Endodermal cell (in vitro differentiated cells): Measurements from ENCODE around the gene COL26A1. TPM values are rescaled to one million over a fixed set of nuclear protein-coding genes. Genes with fewer than 3 reads are reported as not detected.

Experiments used
- DNase-seq: peaks from one replicate; pipeline ENCODE4 v3.0.0-alpha.2; 2017
- H3K27ac ChIP-seq: 2 replicates; pipeline ENCODE4 v1.5.1; 2013; ENCODE audit warnings: mild to moderate bottlenecking, low read depth, low read length, moderate library complexity
- H3K27me3 ChIP-seq: 2 replicates; pipeline ENCODE4 v1.6.1; 2013; ENCODE audit warnings: mild to moderate bottlenecking, low read length, moderate library complexity; ENCODE audit not compliant: insufficient read depth, control insufficient read depth, poor library complexity, severe bottlenecking
- H3K36me3 ChIP-seq: 2 replicates; pipeline ENCODE4 v1.7.0; 2013; ENCODE audit warnings: mild to moderate bottlenecking, low read length, moderate library complexity; ENCODE audit not compliant: control insufficient read depth, insufficient read depth
- H3K4me1 ChIP-seq: one replicate; pipeline ENCODE4 v1.7.0; 2013; ENCODE audit warnings: low read length; ENCODE audit not compliant: control insufficient read depth, insufficient read depth
- H3K4me3 ChIP-seq: 2 replicates; pipeline ENCODE4 v1.5.1; 2013; ENCODE audit warnings: mild to moderate bottlenecking, low read length, moderate library complexity
- H3K9ac ChIP-seq: 2 replicates; pipeline ENCODE4 v1.6.1; 2013; ENCODE audit warnings: mild to moderate bottlenecking, low read length, moderate library complexity; ENCODE audit not compliant: poor library complexity, severe bottlenecking; ENCODE audit errors: extremely low read depth
- H3K9me3 ChIP-seq: 2 replicates; pipeline ENCODE4 v1.6.1; 2013; ENCODE audit warnings: mild to moderate bottlenecking, low read length, moderate library complexity; ENCODE audit not compliant: control insufficient read depth
- H3K27ac Mint-ChIP-seq: 2 replicates; pipeline ENCODE4 v1.8.0; 2020; ENCODE audit warnings: mixed read lengths
- H3K27me3 Mint-ChIP-seq: 2 replicates; pipeline ENCODE4 v1.8.0; 2021; ENCODE audit warnings: mild to moderate bottlenecking, mixed read lengths; ENCODE audit not compliant: insufficient read depth
- H3K36me3 Mint-ChIP-seq: 2 replicates; pipeline ENCODE4 v1.8.0; 2020; ENCODE audit warnings: low read depth, mixed read lengths
- H3K4me1 Mint-ChIP-seq: 2 replicates; pipeline ENCODE4 v1.8.0; 2020; ENCODE audit warnings: mixed read lengths
- H3K4me3 Mint-ChIP-seq: 2 replicates; pipeline ENCODE4 v1.8.0; 2020; ENCODE audit warnings: mild to moderate bottlenecking, moderate library complexity, mixed read lengths
- H3K9me3 Mint-ChIP-seq: 2 replicates; pipeline ENCODE4 v1.8.0; 2020; ENCODE audit warnings: mild to moderate bottlenecking, mixed read lengths
- CTCF ChIP-seq: fragments of 200-600 bp; sonication (generic); conservative IDR thresholded peaks from 2 replicates; pipeline ENCODE4 v1.5.0; 2021; ENCODE audit warnings: antibody characterized with exemption, mild to moderate bottlenecking
- WGBS, 2 experiments: methylation state at CpG; one replicate each; pipeline versions ENCODE4 v1.1.5 to v1.1.7; 2013; ENCODE audit warnings: missing lambda C conversion rate in 2 of 2, mixed read lengths in 1 of 2; ENCODE audit not compliant: insufficient coverage in 1 of 2, insufficient read length in 1 of 2; 5-methylcytosine and 5-hydroxymethylcytosine counted together
- total RNA-seq, 2 donors: library from RNA; stranded (reverse); fragmentation: NEBNext Ultra II Directional in 1 of 2; extraction: Animal tissue kit (Norgen Biotek cat#: 25700) in 1 of 2; gene quantifications; 2 replicates in 1 of 2; 3 replicates in 1 of 2; pipeline ENCODE4 v1.2.1, GENCODE V29; 2021

Gene COL26A1
- total RNA-seq, 2 donors from 2014 or later, result 41.2 to 47.0 TPM

- H3K27me3 ChIP-seq, result no peaks in the 10 kb centered on the region
- no peaks in the 10 kb centered on the region for H3K4me1 Mint-ChIP-seq
- no peak overlapping the region for H3K9ac ChIP-seq
- no peaks in the 10 kb centered on the region for H3K36me3 ChIP-seq
- H3K9me3 ChIP-seq, result no peaks in the 10 kb centered on the region
- no peaks in the 10 kb centered on the region for H3K27me3 Mint-ChIP-seq
- no peak overlapping the region for H3K27ac Mint-ChIP-seq
- no peak overlapping the region for H3K27ac ChIP-seq
- H3K4me3 Mint-ChIP-seq, result no peak overlapping the region
- TF ChIP-seq CTCF, result no peak
- WGBS, 2 experiments, result 92 to 97% methylated on average over 7 to 8 of the region's 8 CpGs
- H3K36me3 Mint-ChIP-seq, result no peaks in the 10 kb centered on the region
- peak; percentile 29 for DNase-seq
- H3K4me3 ChIP-seq, result no peak overlapping the region
- peaks cover 15% of the 10 kb centered on the region for H3K9me3 Mint-ChIP-seq
- H3K4me1 ChIP-seq, result no peaks in the 10 kb centered on the region
These were observed 203.0 kb downstream of the COL26A1 start for GRCh38 chr7:101565601-101566209.

GRCh38 chr7:101567230-101567629 is 204.6 kb downstream of the COL26A1 start:
- H3K9me3 Mint-ChIP-seq, result peaks cover 24% of the 10 kb centered on the region
- no peak overlapping the region for H3K4me3 ChIP-seq
- no peaks in the 10 kb centered on the region for H3K4me1 Mint-ChIP-seq
- no peak overlapping the region for H3K4me3 Mint-ChIP-seq
- H3K27ac Mint-ChIP-seq, result no peak overlapping the region
- H3K9ac ChIP-seq, result no peak overlapping the region
- no peak overlapping the region for H3K27ac ChIP-seq
- H3K27me3 ChIP-seq, result no peaks in the 10 kb centered on the region
- H3K4me1 ChIP-seq, result no peaks in the 10 kb centered on the region
- H3K36me3 Mint-ChIP-seq, result no peaks in the 10 kb centered on the region
- no peaks in the 10 kb centered on the region for H3K27me3 Mint-ChIP-seq
- H3K9me3 ChIP-seq, result no peaks in the 10 kb centered on the region
- no peaks in the 10 kb centered on the region for H3K36me3 ChIP-seq
- peak; percentile 41 for DNase-seq
- no peak for TF ChIP-seq CTCF
- 94 to 98% methylated on average over 6 to 7 of the region's 7 CpGs for WGBS, 2 experiments

GRCh38 chr7:101572156-101572555 is 209.5 kb downstream of the COL26A1 start:
- peaks cover 5% of the 10 kb centered on the region for H3K36me3 Mint-ChIP-seq
- 95 to 100% methylated on average over 1 to 2 of the region's 2 CpGs for WGBS, 2 experiments
- TF ChIP-seq CTCF, result no peak

More at GRCh38 chr7:101572156-101572555, 209.5 kb downstream of the COL26A1 start:
- Histone ChIP-seq H3K27ac (no peak overlapping the region), H3K9ac (no peak overlapping the region), H3K36me3 (no peaks in the 10 kb centered on the region), H3K4me3 (no peak overlapping the region), H3K9me3 (peaks cover 23% of the 10 kb centered on the region), H3K27me3 (no peaks in the 10 kb centered on the region), H3K4me1 (no peaks in the 10 kb centered on the region)
- H3K4me1 Mint-ChIP-seq, result peaks cover 11% of the 10 kb centered on the region
- H3K4me3 Mint-ChIP-seq, result no peak overlapping the region
- peaks cover 52% of the 10 kb centered on the region for H3K9me3 Mint-ChIP-seq
- no peak overlapping the region for H3K27ac Mint-ChIP-seq
- peaks cover 2% of the 10 kb centered on the region for H3K27me3 Mint-ChIP-seq
- DNase-seq, result no peak
